Esophagus muscularis mucosa (tissue), 3 donors: ENCODE data around the gene MLST8.
"Not testable (repeated sequence)": the region's sequence is repeated elsewhere in the genome, so short reads cannot be mapped to it uniquely, and the experiment has no call there.

Source experiments
- CTCF ChIP-seq, 3 experiments: fragments of 200-600 bp in 2 of 3; fragments of 450-650 bp in 1 of 3; sonication (generic) in 2 of 3; IDR thresholded peaks; one replicate each; pipeline ENCODE4 v1.5.1; 2017 to 2019; ENCODE audit warnings: antibody characterized with exemption in 3 of 3, mild to moderate bottlenecking in 2 of 3, moderate library complexity in 1 of 3
- POLR2AphosphoS5 ChIP-seq, 2 donors: sonication (generic); formaldehyde crosslinking; IDR thresholded peaks; one replicate each; pipeline ENCODE4 v1.6.1; 2017; ENCODE audit warnings: antibody characterized with exemption in 2 of 2

- not testable (repeated sequence) for TF ChIP-seq CTCF, POLR2AphosphoS5 (IDR thresholded peaks at IDR 0.05)
These were observed 53.3 kb downstream of the MLST8 start for GRCh38 chr16:2258530-2258929.
